HUES64 (cell line): ENCODE data around the gene VSIG10.
A peak's percentile ranks its signal among the peaks of the same experiment; 100 is the strongest.
"Not testable (repeated sequence)": the region's sequence is repeated elsewhere in the genome, so short reads cannot be mapped to it uniquely, and the experiment has no call there.

Experiments used
- H3K27ac ChIP-seq: 2 replicates; pipeline ENCODE4 v1.7.0; 2013; ENCODE audit warnings: low read depth, low read length, inconsistent platforms
- H3K27me3 ChIP-seq: 2 replicates; pipeline ENCODE4 v1.6.1; 2013; ENCODE audit warnings: mild to moderate bottlenecking, low read length; ENCODE audit not compliant: insufficient read depth
- H3K36me3 ChIP-seq: 2 replicates; pipeline ENCODE4 v1.6.1; 2013; ENCODE audit warnings: mild to moderate bottlenecking, low read length; ENCODE audit not compliant: insufficient read depth
- H3K4me1 ChIP-seq: 2 replicates; pipeline ENCODE4 v1.6.1; 2013; ENCODE audit warnings: mild to moderate bottlenecking, low read length, moderate library complexity; ENCODE audit not compliant: insufficient read depth
- H3K4me3 ChIP-seq: 2 replicates; pipeline ENCODE4 v1.5.1; 2013; ENCODE audit warnings: mild to moderate bottlenecking, low read length, moderate library complexity
- H3K9ac ChIP-seq: 2 replicates; pipeline ENCODE4 v1.6.1; 2013; ENCODE audit warnings: mild to moderate bottlenecking, low read depth, low read length
- H3K9me3 ChIP-seq: 2 replicates; pipeline ENCODE4 v1.6.1; 2013; ENCODE audit warnings: low read depth, low read length; ENCODE audit not compliant: insufficient read depth
- WGBS: fragments of 150-250, 120-280 bp; methylation state at CpG from one replicate; pipeline ENCODE4 v1.1.7; 2013; ENCODE audit warnings: missing lambda C conversion rate; 5-methylcytosine and 5-hydroxymethylcytosine counted together

The VSIG10 gene

GRCh38 chr12:118135788-118136558, 32.2 kb upstream of the VSIG10 start, which contains the start of gene PEBP1:
PEBP1 (plus strand) TSS chr12:118136124; CDS start chr12:118136210, 86 bp downstream.
- no peaks in the 10 kb centered on the region for H3K27me3 ChIP-seq
- peaks cover 33% of the 10 kb centered on the region for H3K36me3 ChIP-seq
- peak within 1 kb of the TSS; percentile 98 for H3K9ac ChIP-seq
- WGBS: 2% methylated on average over 70 of the region's 70 CpGs
- peak within 1 kb of the TSS; percentile 63 for H3K27ac ChIP-seq
- peak within 1 kb of the TSS; percentile 89 for H3K4me3 ChIP-seq
- no peaks in the 10 kb centered on the region for H3K4me1 ChIP-seq
- no peaks in the 10 kb centered on the region for H3K9me3 ChIP-seq

GRCh38 chr12:118129436-118129835, 25.6 kb upstream of the VSIG10 start:
- H3K27ac ChIP-seq, H3K9me3 ChIP-seq, H3K9ac ChIP-seq, H3K36me3 ChIP-seq, H3K4me3 ChIP-seq, H3K27me3 ChIP-seq, H3K4me1 ChIP-seq: not testable (repeated sequence)
- 96% methylated on average over 4 of the region's 5 CpGs for WGBS

- Histone ChIP-seq H3K9me3 (no peaks in the 10 kb centered on the region), H3K27me3 (no peaks in the 10 kb centered on the region), H3K36me3 (no peaks in the 10 kb centered on the region), H3K4me1 (no peaks in the 10 kb centered on the region), H3K4me3 (no peak overlapping the region), H3K9ac (no peak overlapping the region), H3K27ac (no peak overlapping the region)
- WGBS: 99% methylated on average over 5 of the region's 5 CpGs
These were observed 24.1 kb upstream of the VSIG10 start for GRCh38 chr12:118127867-118128266.

GRCh38 chr12:118126119-118126757, 22.4 kb upstream of the VSIG10 start:
- no peak overlapping the region for H3K4me3 ChIP-seq
- no peaks in the 10 kb centered on the region for H3K9me3 ChIP-seq
- peaks cover 5% of the 10 kb centered on the region for H3K4me1 ChIP-seq
- H3K36me3 ChIP-seq: no peaks in the 10 kb centered on the region
- 92% methylated on average over 12 of the region's 13 CpGs for WGBS
- H3K27me3 ChIP-seq: no peaks in the 10 kb centered on the region
- H3K9ac ChIP-seq: no peak overlapping the region
- H3K27ac ChIP-seq: no peak overlapping the region

GRCh38 chr12:118125743-118126118, 21.9 kb upstream of the VSIG10 start:
- Histone ChIP-seq H3K4me3 (no peak overlapping the region), H3K9me3 (no peaks in the 10 kb centered on the region), H3K9ac (no peak overlapping the region), H3K27me3 (no peaks in the 10 kb centered on the region), H3K4me1 (peaks cover 8% of the 10 kb centered on the region), H3K36me3 (no peaks in the 10 kb centered on the region), H3K27ac (no peak overlapping the region)
- WGBS: 95% methylated on average over 2 of the region's 4 CpGs

GRCh38 chr12:118124333-118124874, 20.6 kb upstream of the VSIG10 start:
- no peak overlapping the region for H3K4me3 ChIP-seq
- H3K36me3 ChIP-seq: no peaks in the 10 kb centered on the region
- H3K9me3 ChIP-seq: no peaks in the 10 kb centered on the region
- peaks cover 13% of the 10 kb centered on the region for H3K4me1 ChIP-seq
- H3K9ac ChIP-seq: no peak overlapping the region
- WGBS: 100% methylated on average over 4 of the region's 5 CpGs
- no peak overlapping the region for H3K27ac ChIP-seq
- no peaks in the 10 kb centered on the region for H3K27me3 ChIP-seq

- 98% methylated on average over 6 of the region's 6 CpGs for WGBS
- no peak overlapping the region for H3K4me3 ChIP-seq
- H3K9ac ChIP-seq: no peak overlapping the region
- H3K27me3 ChIP-seq: no peaks in the 10 kb centered on the region
- H3K9me3 ChIP-seq: no peaks in the 10 kb centered on the region
- peaks cover 13% of the 10 kb centered on the region for H3K4me1 ChIP-seq
- no peaks in the 10 kb centered on the region for H3K36me3 ChIP-seq
- H3K27ac ChIP-seq: no peak overlapping the region; the same call in 1 of the 2 replicates
These were observed 18.5 kb upstream of the VSIG10 start for GRCh38 chr12:118122264-118122663.

- H3K4me1 ChIP-seq: peaks cover 13% of the 10 kb centered on the region
- peak overlapping the region; percentile 75 for H3K9ac ChIP-seq
- no peaks in the 10 kb centered on the region for H3K27me3 ChIP-seq
- WGBS: 11% methylated on average over 7 of the region's 8 CpGs
- H3K4me3 ChIP-seq: peak overlapping the region; percentile 23
- peak overlapping the region; percentile 97 for H3K27ac ChIP-seq
- H3K36me3 ChIP-seq: no peaks in the 10 kb centered on the region
- H3K9me3 ChIP-seq: no peaks in the 10 kb centered on the region
These were observed 17.0 kb upstream of the VSIG10 start for GRCh38 chr12:118120579-118121363.

GRCh38 chr12:118119449-118119879, 15.7 kb upstream of the VSIG10 start:
- peak overlapping the region; percentile 97 for H3K27ac ChIP-seq

GRCh38 chr12:118109088-118109487, 5.3 kb upstream of the VSIG10 start:
- H3K4me3 ChIP-seq: no peak overlapping the region
- no peaks in the 10 kb centered on the region for H3K9me3 ChIP-seq
- H3K27me3 ChIP-seq: no peaks in the 10 kb centered on the region
- WGBS: 64% methylated on average over 1 of the region's 1 CpG
- H3K27ac ChIP-seq: no peak overlapping the region
- H3K36me3 ChIP-seq: no peaks in the 10 kb centered on the region
- no peaks in the 10 kb centered on the region for H3K4me1 ChIP-seq
- H3K9ac ChIP-seq: no peak overlapping the region

More at GRCh38 chr12:118119449-118119879, 15.7 kb upstream of the VSIG10 start:
- peak overlapping the region; percentile 69 for H3K9ac ChIP-seq
- no peaks in the 10 kb centered on the region for H3K27me3 ChIP-seq
- peak overlapping the region; percentile 18; the same call in 1 of the 2 replicates for H3K4me3 ChIP-seq
- H3K9me3 ChIP-seq: no peaks in the 10 kb centered on the region
- no peaks in the 10 kb centered on the region for H3K36me3 ChIP-seq
- H3K4me1 ChIP-seq: peaks cover 13% of the 10 kb centered on the region
- 26% methylated on average over 10 of the region's 10 CpGs for WGBS

GRCh38 chr12:118107694-118108093, 3.9 kb upstream of the VSIG10 start:
- Histone ChIP-seq H3K27me3 (no peaks in the 10 kb centered on the region), H3K36me3 (no peaks in the 10 kb centered on the region), H3K9me3 (no peaks in the 10 kb centered on the region), H3K4me3 (no peak overlapping the region), H3K27ac (no peak overlapping the region), H3K4me1 (no peaks in the 10 kb centered on the region), H3K9ac (no peak overlapping the region)
- WGBS: 96% methylated on average over 8 of the region's 8 CpGs
